Measurements from ENCODE around the gene DENND1A. TPM values are rescaled to one million over a fixed set of nuclear protein-coding genes. Genes with fewer than 3 reads are reported as not detected.

DENND1A gene
- total and polyA plus RNA-seq, 2 experiments from 2014 or later, result 13.1 to 28.7 TPM

DNA sequence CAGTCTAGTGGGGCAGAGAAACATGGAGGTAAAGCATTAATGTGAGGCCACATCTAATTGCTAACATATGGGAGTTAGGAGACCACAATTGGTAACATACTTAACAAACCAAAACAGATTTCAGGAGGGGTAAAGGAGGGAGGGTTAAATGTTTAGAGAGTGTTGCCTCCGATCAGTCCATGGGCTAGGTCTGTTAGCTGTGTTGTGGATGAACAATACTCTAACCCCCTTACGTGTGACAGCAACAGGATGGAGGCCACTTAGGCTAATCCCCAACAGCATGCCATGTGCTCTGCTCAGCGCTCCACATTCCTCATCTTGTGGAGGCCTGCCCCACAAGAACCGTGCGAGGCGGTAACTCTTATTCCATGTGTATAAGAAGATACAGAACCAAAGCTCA, 406.9 kb downstream of the DENND1A start:
- H4K20me1 ChIP-seq (replicated peaks; ENCODE audit: insufficient read depth), result peaks cover 6% of the 10 kb centered on the region
- H3K4me2 ChIP-seq, result no peak overlapping the region
- DNase-seq (ENCODE audit: low spot score) (no peak), ATAC-seq (no peak)
- no peaks in the 10 kb centered on the region for H3K27me3 ChIP-seq (ENCODE audit: insufficient read depth)
- H3K9me2 ChIP-seq (ENCODE audit: insufficient read depth), result no peaks in the 10 kb centered on the region
- no peak overlapping the region for H3K27ac ChIP-seq (ENCODE audit: low read depth)
- H2AFZ ChIP-seq, result no peak overlapping the region
- H3K4me3 ChIP-seq, result no peak overlapping the region
- no peaks in the 10 kb centered on the region for H3K4me1 ChIP-seq (ENCODE audit: insufficient read depth)
- Mint-ChIP-seq H3K4me1 (peaks cover 10% of the 10 kb centered on the region), H3K27ac (no peak overlapping the region), H3K9me3 (no peaks in the 10 kb centered on the region), H3K27me3 (ENCODE audit: insufficient read depth, low read depth, poor library complexity) (peaks cover 6% of the 10 kb centered on the region), H3K4me3 (no peak overlapping the region), H3K36me3 (ENCODE audit: low read depth) (no peaks in the 10 kb centered on the region)
- TF ChIP-seq JUNB (IDR thresholded peaks at IDR 0.05; ENCODE audit: unreplicated experiment), result no peak
- TF ChIP-seq EZH2phosphoT487 (IDR thresholded peaks at IDR 0.05; ENCODE audit: unreplicated experiment), result no peak
- TF ChIP-seq ZNF331 (CRISPR knock-in tag; IDR thresholded peaks at IDR 0.05; ENCODE audit: low read depth), result no peak
- no peak for TF ChIP-seq ZNF114 (CRISPR knock-in tag; IDR thresholded peaks at IDR 0.05)
- no peaks in the 10 kb centered on the region for H3F3A ChIP-seq (replicated peaks; ENCODE audit: low read depth)
- H3K36me3 ChIP-seq (ENCODE audit: insufficient read depth), result no peaks in the 10 kb centered on the region
- H3K79me2 ChIP-seq (replicated peaks; ENCODE audit: insufficient read depth), result no peaks in the 10 kb centered on the region

DNA sequence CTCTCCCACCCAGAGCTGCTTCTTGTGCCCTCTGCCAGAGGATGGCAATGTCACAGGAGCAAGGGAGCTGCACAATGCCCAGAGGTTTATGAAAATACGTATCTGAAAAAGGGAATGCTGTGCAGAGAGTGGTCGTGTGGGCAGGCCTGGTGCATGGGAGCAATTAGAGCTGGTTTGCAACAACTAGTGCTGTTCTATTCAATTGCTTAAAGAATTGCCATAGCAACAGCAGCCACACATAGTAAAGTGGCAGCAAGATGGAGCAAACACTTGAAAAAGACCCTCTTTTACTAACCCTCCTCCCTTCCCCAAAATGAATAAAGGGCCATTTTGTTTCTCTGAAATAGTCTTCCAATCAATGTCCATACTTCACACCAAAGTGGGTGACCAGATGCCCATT, 407.7 kb downstream of the DENND1A start:
- Histone ChIP-seq H3K27ac (ENCODE audit: low read depth) (no peak overlapping the region), H3K27me3 (ENCODE audit: insufficient read depth) (no peaks in the 10 kb centered on the region), H3K9me2 (ENCODE audit: insufficient read depth) (no peaks in the 10 kb centered on the region), H3K79me2 (replicated peaks; ENCODE audit: insufficient read depth) (no peaks in the 10 kb centered on the region), H3K36me3 (ENCODE audit: insufficient read depth) (no peaks in the 10 kb centered on the region), H3K4me1 (ENCODE audit: insufficient read depth) (no peaks in the 10 kb centered on the region), H3K4me2 (no peak overlapping the region), H3F3A (replicated peaks; ENCODE audit: low read depth) (no peaks in the 10 kb centered on the region), H4K20me1 (replicated peaks; ENCODE audit: insufficient read depth) (peaks cover 6% of the 10 kb centered on the region), H3K4me3 (no peak overlapping the region), H2AFZ (no peak overlapping the region)
- Mint-ChIP-seq H3K9me3 (no peaks in the 10 kb centered on the region), H3K27ac (no peak overlapping the region), H3K4me1 (peaks cover 10% of the 10 kb centered on the region), H3K36me3 (ENCODE audit: low read depth) (no peaks in the 10 kb centered on the region), H3K27me3 (ENCODE audit: insufficient read depth, low read depth, poor library complexity) (peaks cover 6% of the 10 kb centered on the region), H3K4me3 (no peak overlapping the region)
- DNase-seq (ENCODE audit: low spot score) (no peak), ATAC-seq (no peak)
- TF ChIP-seq, protein P1, sequence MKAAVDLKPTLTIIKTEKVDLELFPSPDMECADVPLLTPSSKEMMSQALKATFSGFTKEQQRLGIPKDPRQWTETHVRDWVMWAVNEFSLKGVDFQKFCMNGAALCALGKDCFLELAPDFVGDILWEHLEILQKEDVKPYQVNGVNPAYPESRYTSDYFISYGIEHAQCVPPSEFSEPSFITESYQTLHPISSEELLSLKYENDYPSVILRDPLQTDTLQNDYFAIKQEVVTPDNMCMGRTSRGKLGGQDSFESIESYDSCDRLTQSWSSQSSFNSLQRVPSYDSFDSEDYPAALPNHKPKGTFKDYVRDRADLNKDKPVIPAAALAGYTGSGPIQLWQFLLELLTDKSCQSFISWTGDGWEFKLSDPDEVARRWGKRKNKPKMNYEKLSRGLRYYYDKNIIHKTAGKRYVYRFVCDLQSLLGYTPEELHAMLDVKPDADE (IDR thresholded peaks at IDR 0.05), result no peak
- TF ChIP-seq, protein P2, sequence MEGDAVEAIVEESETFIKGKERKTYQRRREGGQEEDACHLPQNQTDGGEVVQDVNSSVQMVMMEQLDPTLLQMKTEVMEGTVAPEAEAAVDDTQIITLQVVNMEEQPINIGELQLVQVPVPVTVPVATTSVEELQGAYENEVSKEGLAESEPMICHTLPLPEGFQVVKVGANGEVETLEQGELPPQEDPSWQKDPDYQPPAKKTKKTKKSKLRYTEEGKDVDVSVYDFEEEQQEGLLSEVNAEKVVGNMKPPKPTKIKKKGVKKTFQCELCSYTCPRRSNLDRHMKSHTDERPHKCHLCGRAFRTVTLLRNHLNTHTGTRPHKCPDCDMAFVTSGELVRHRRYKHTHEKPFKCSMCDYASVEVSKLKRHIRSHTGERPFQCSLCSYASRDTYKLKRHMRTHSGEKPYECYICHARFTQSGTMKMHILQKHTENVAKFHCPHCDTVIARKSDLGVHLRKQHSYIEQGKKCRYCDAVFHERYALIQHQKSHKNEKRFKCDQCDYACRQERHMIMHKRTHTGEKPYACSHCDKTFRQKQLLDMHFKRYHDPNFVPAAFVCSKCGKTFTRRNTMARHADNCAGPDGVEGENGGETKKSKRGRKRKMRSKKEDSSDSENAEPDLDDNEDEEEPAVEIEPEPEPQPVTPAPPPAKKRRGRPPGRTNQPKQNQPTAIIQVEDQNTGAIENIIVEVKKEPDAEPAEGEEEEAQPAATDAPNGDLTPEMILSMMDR (conservative IDR thresholded peaks at IDR 0.05; ENCODE audit: low read depth in 2 of 2), result no peak
- TF ChIP-seq, protein P3, sequence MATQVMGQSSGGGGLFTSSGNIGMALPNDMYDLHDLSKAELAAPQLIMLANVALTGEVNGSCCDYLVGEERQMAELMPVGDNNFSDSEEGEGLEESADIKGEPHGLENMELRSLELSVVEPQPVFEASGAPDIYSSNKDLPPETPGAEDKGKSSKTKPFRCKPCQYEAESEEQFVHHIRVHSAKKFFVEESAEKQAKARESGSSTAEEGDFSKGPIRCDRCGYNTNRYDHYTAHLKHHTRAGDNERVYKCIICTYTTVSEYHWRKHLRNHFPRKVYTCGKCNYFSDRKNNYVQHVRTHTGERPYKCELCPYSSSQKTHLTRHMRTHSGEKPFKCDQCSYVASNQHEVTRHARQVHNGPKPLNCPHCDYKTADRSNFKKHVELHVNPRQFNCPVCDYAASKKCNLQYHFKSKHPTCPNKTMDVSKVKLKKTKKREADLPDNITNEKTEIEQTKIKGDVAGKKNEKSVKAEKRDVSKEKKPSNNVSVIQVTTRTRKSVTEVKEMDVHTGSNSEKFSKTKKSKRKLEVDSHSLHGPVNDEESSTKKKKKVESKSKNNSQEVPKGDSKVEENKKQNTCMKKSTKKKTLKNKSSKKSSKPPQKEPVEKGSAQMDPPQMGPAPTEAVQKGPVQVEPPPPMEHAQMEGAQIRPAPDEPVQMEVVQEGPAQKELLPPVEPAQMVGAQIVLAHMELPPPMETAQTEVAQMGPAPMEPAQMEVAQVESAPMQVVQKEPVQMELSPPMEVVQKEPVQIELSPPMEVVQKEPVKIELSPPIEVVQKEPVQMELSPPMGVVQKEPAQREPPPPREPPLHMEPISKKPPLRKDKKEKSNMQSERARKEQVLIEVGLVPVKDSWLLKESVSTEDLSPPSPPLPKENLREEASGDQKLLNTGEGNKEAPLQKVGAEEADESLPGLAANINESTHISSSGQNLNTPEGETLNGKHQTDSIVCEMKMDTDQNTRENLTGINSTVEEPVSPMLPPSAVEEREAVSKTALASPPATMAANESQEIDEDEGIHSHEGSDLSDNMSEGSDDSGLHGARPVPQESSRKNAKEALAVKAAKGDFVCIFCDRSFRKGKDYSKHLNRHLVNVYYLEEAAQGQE (IDR thresholded peaks at IDR 0.05; ENCODE audit: unreplicated experiment), result no peak
- TF ChIP-seq POLR2AphosphoS5 (IDR thresholded peaks at IDR 0.05; ENCODE audit: low read depth), result no peak
- no peak for TF ChIP-seq NANOG (IDR thresholded peaks at IDR 0.05; ENCODE audit: borderline replicate concordance)
- no peak for TF ChIP-seq ZNF114 (CRISPR knock-in tag; IDR thresholded peaks at IDR 0.05)
- no peak for TF ChIP-seq EZH2phosphoT487 (IDR thresholded peaks at IDR 0.05; ENCODE audit: unreplicated experiment)
- no peak for TF ChIP-seq ZNF331 (CRISPR knock-in tag; IDR thresholded peaks at IDR 0.05; ENCODE audit: low read depth)
- TF ChIP-seq STAT1 (IDR thresholded peaks at IDR 0.05; ENCODE audit: unreplicated experiment), result no peak
- no peak for TF ChIP-seq CREB1 (CRISPR knock-in tag; IDR thresholded peaks at IDR 0.05; ENCODE audit: low read depth)
- TF ChIP-seq EZH2 (IDR thresholded peaks at IDR 0.05; ENCODE audit: low read depth, unreplicated experiment), result no peak
